ENCODE results near the gene WNT16.

- TF ChIP-seq CTCF (IDR thresholded peaks at IDR 0.05; ENCODE audit: low read length), result peak; percentile 90
- TF ChIP-seq EZH2 (optimal IDR thresholded peaks at IDR 0.05; ENCODE audit: low read depth, low read length), result no peak
Measured at GRCh38 chr7:121366852-121367431, 38.1 kb downstream of the WNT16 start.
